ENCODE results near the gene DNAH12.
"Not testable (repeated sequence)": the region's sequence is repeated elsewhere in the genome, so short reads cannot be mapped to it uniquely, and the experiment has no call there.

Gene DNAH12

DNA sequence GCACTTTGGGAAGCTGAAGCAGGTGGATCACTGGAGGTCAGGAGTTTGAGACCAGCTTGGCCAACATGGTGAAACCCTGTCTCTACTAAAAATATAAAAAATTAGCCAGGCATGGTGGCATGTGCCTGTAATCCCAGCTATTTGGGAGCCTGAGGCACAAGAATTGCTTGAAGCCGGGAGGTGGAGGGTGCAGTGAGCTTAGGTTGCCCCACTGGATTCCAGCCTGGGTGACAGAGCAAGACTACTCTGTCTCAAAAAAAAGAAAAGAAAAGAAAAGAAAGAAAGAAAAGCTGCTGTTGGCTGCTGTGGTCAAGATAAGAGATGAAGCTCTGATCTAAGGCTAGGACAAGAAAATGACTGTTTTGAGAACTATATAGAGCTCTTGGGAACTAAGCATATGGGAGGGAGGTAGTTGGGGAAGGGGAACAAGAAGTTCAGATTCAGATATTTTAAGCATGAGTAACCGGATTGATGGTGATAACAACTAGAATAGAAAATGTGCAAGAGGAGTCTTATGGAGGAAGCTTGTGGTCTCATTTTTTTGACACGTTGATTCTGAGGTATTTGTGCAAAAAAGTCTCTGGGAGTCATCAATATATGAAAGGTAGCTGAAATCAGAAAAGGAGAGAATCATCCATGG is 25.7 kb downstream of the DNAH12 start:
- no peak for DNase-seq

- DNase-seq, result no peak
These were observed 32.0 kb downstream of the DNAH12 start for GRCh38 chr3:57512166-57512565.

- no peak for DNase-seq
These were observed 38.2 kb downstream of the DNAH12 start for GRCh38 chr3:57505901-57506300.

DNA sequence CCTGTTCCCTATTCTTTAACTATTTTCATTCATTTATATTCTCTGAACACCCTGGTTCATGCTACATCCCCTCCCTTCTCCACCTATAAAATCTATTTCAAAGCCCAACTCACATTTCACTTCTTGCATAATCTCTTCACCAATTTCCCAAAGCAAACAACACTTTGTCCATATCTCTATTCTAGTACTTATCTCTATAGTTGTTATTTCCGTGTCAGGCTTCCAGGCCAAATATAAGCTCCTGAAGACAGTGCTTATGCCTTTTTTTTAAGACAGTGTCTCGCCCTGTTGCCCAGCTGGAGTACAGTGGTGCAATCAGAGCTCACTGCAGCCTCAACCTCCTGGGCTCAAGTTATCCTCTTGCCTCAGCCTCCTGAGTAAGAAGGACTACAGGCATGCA is 43.6 kb downstream of the DNAH12 start:
- DNase-seq, result no peak

GRCh38 chr3:57497904-57498303 is 46.2 kb downstream of the DNAH12 start:
- DNase-seq, result no peak

DNA sequence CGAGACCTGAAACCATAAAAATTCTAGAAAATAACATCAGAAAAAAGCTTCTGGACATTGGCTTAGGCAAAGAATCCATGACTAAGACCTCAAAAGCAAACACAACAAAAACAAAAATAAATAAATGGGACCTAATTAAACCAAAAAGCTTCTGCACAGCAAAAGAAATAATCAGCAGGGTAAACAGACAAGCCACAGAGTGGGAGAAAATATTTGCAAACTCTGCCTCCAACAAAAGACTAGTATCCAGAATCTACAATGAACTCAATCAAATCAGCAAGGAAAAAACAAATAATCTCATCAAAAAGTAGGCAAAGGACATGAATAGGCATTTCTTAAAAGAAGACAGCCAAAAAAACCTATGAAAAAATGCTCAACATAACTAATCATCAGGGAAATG is 59.6 kb downstream of the DNAH12 start:
- DNase-seq, result no peak

DNA sequence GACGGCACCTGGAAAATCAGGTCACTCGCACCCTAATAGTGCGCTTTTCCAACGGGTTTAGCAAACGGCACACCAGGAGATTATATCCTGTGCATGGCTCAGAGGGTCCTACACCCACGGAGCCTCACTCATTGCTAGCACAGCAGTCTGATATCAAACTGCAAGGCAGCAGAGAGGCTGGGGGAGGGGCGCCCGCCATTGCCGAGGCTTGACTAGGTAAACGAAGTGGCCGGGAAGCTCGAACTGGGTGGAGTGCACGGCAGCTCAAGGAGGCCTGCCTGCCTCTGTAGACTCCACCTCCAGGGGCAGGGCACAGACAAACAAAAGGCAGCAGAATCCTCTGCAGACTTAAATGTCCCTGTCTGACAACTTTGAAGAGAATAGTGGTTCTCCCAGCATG is 67.0 kb downstream of the DNAH12 start:
- DNase-seq, result not testable (repeated sequence)

GRCh38 chr3:57464801-57465200 is 79.3 kb downstream of the DNAH12 start:
- DNase-seq, result no peak

DNA sequence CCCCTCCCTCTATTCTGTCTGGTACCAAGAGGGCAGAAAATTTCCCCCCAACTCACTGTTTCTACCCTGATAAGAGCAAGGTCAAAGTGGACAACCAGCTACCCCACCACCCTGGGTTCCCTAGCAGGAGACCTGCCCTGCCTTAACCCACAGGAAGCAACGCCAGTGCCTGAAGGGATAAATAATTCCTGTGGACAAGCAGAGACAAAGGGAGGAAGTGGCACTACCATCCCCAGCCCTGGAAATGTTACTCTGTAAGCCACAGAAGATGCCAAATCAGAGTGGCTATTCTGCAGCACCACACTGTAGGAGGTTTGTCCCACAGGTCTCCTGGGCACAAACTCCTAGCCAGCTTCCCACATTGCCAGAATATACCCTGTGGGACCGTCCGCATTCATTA is 80.1 kb downstream of the DNAH12 start:
- DNase-seq, result no peak

GRCh38 chr3:57451150-57451846 is 92.8 kb downstream of the DNAH12 start:
- DNase-seq, result no peak

DNA sequence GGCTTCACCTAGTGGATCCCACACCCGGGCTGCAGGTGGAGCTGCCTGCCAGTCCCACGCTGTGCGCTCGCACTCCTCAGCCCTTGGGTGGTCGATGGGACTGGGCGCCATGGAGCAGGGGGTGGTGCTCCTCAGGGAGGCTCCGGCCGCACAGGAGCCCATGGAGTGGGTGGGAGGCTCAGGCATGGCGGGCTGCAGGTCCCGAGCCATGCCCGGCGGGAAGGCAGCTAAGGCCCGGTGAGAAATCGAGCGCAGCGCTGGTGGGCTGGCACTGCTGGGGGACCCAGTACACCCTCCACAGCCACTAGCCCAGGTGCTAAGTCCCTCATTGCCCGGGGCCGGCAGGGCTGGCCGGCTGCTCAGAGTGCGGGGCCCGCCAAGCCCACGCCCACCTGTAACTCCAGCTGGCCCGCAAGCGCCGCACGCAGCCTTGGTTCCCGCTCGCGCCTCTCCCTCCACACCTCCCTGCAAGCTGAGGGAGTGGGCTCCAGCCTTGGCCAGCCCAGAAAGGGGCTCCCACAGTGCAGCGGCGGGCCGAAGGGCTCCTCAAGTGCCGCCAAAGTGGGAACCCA is 94.8 kb downstream of the DNAH12 start:
- DNase-seq, result not testable (repeated sequence)

GRCh38 chr3:57448489-57448888 is 95.7 kb downstream of the DNAH12 start:
- not testable (repeated sequence) for DNase-seq

- no peak for DNase-seq
These were observed 97.8 kb downstream of the DNAH12 start for GRCh38 chr3:57446318-57446841.

DNA sequence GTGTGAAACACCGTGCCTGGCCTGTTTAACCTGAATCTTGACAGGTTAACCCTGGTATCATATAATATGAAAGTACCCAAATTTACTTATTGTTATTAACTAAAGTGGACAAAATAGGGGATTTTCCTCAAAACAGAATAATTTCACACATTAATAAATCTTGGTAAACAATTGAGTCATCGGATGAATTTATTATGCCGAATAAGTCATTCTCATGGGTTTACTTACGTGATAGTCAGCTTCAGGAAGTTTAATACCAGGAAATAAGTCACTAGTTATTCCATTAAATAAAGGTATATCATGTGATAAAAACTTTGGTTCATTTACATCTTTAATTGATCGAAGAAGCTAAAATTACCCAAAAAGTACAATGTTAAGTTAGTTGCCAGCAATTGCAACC is 99.7 kb downstream of the DNAH12 start:
- DNase-seq, result no peak

GRCh38 chr3:57440144-57440543 is 104.0 kb downstream of the DNAH12 start:
- DNase-seq, result not testable (repeated sequence)

GRCh38 chr3:57438460-57438859 is 105.7 kb downstream of the DNAH12 start:
- peak; percentile 25 for DNase-seq

GRCh38 chr3:57436195-57436761 is 107.9 kb downstream of the DNAH12 start:
- no peak for DNase-seq

DNA sequence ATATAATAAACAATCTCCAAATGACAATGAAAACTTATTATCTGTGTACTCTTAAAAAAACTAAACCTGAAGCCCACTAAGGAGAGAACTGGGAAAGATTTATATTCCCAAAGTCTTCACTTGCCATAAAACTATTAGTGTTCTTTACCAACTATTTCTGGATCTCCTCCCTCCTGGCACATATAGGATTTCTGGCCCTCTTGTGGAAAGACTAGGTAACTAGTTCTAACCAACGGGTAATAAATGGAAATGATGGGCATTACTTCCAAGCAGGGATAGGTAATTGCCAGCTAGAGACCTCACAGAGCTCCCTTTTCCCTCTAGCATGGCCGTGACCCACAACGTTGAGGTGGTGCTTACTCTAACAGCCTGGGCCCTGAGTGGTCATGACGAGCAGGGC is 110.1 kb downstream of the DNAH12 start:
- no peak for DNase-seq

- DNase-seq, result no peak
These were observed 120.8 kb downstream of the DNAH12 start for GRCh38 chr3:57423335-57423734.

GRCh38 chr3:57421336-57421735 is 122.8 kb downstream of the DNAH12 start:
- no peak for DNase-seq

- no peak for DNase-seq
These were observed 124.1 kb downstream of the DNAH12 start for GRCh38 chr3:57420001-57420400.

GRCh38 chr3:57411715-57412114 is 132.4 kb downstream of the DNAH12 start:
- DNase-seq, result no peak

GRCh38 chr3:57409471-57409870 is 134.7 kb downstream of the DNAH12 start:
- DNase-seq, result no peak

DNA sequence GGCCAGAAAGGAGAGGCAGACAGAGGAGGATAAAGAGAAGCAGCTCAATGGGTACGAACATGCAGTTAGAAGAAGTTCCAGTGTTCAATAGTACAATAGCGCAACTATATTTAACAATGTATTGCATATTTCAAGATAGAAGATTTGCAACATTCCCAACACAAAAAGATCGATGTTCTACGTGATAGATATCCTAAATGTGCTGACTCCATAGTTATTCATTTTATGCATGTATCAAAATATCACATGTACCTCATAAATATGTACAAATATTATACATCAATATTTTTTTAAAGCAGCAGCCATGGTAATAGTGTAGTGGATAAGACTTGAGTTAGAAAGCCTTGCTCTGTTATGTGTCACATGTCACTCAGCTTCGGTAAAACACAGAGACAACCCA is 141.5 kb downstream of the DNAH12 start:
- DNase-seq, result no peak
